Inflammatory macrophage treated with lipopolysaccharide for 4 hours (primary cell): ENCODE data around the gene NDUFB11.

Experiments
- DNase-seq: peaks from one replicate; pipeline ENCODE4 v3.0.0-alpha.2; 2020

Gene NDUFB11

GRCh38 chrX:47144626-47145394 is at the start of gene NDUFB11, which contains the start of gene RBM10:
NDUFB11 (minus strand) TSS chrX:47144702; CDS start chrX:47144679, 23 bp downstream.
RBM10 (plus strand) TSS chrX:47145221; CDS start chrX:47147482, 2,261 bp downstream.
- peak; percentile 93 for DNase-seq

- peak; percentile 93 for DNase-seq
These were observed 49.1 kb upstream of the NDUFB11 start, which contains the start of gene UBA1 for GRCh38 chrX:47193475-47194193. UBA1 (plus strand) TSS chrX:47193829; CDS start chrX:47198803, 4,974 bp downstream.

GRCh38 chrX:47191806-47192401 is 47.4 kb upstream of the NDUFB11 start:
- no peak for DNase-seq

- no peak for DNase-seq
These were observed 46.8 kb upstream of the NDUFB11 start for GRCh38 chrX:47191331-47191730.

- DNase-seq = peak; percentile 79
These were observed 46.2 kb upstream of the NDUFB11 start for GRCh38 chrX:47190445-47191269.

- no peak for DNase-seq
These were observed 45.4 kb upstream of the NDUFB11 start for GRCh38 chrX:47189906-47190305.

GRCh38 chrX:47187106-47187677 is 42.7 kb upstream of the NDUFB11 start:
- DNase-seq = no peak

- no peak for DNase-seq
These were observed 41.7 kb upstream of the NDUFB11 start for GRCh38 chrX:47186096-47186740.

GRCh38 chrX:47185241-47185640 is 40.7 kb upstream of the NDUFB11 start:
- no peak for DNase-seq

- DNase-seq = no peak
These were observed 40.0 kb upstream of the NDUFB11 start for GRCh38 chrX:47184486-47184885.

GRCh38 chrX:47182106-47182700 is 37.7 kb upstream of the NDUFB11 start:
- DNase-seq = no peak

GRCh38 chrX:47181301-47181700 is 36.8 kb upstream of the NDUFB11 start:
- no peak for DNase-seq

- DNase-seq = no peak
These were observed 35.8 kb upstream of the NDUFB11 start for GRCh38 chrX:47180346-47180745.

GRCh38 chrX:47179928-47180255 is 35.4 kb upstream of the NDUFB11 start:
- no peak for DNase-seq

- no peak for DNase-seq
These were observed 34.9 kb upstream of the NDUFB11 start for GRCh38 chrX:47179221-47179927.

GRCh38 chrX:47178337-47178736 is 33.8 kb upstream of the NDUFB11 start:
- DNase-seq = no peak

GRCh38 chrX:47177079-47177478 is 32.6 kb upstream of the NDUFB11 start:
- DNase-seq = no peak

- no peak for DNase-seq
These were observed 31.7 kb upstream of the NDUFB11 start for GRCh38 chrX:47176101-47176740.

- no peak for DNase-seq
These were observed 31.1 kb upstream of the NDUFB11 start for GRCh38 chrX:47175588-47175980.

GRCh38 chrX:47174846-47175587 is 30.5 kb upstream of the NDUFB11 start:
- no peak for DNase-seq
